Measurements from ENCODE around the gene TXNDC12.

TXNDC12 gene

GRCh38 chr1:51997974-51998382 lies 57.0 kb downstream of the TXNDC12 start:
- no peak for DNase-seq (ENCODE audit: low spot score)

GRCh38 chr1:51990478-51990965 lies 64.5 kb downstream of the TXNDC12 start, which contains the start of gene RAB3B:
RAB3B (minus strand) TSS chr1:51990700; CDS start chr1:51977117, 13,583 bp downstream.
- DNase-seq (ENCODE audit: low spot score): no peak

GRCh38 chr1:51989582-51990477 lies 65.2 kb downstream of the TXNDC12 start:
- no peak for DNase-seq (ENCODE audit: low spot score)

- DNase-seq (ENCODE audit: low spot score): no peak
These were observed 66.7 kb downstream of the TXNDC12 start for GRCh38 chr1:51988254-51988653.

- DNase-seq (ENCODE audit: low spot score): no peak
These were observed 68.3 kb downstream of the TXNDC12 start for GRCh38 chr1:51986718-51987117.

GRCh38 chr1:51982161-51982560 lies 72.8 kb downstream of the TXNDC12 start:
- no peak for DNase-seq (ENCODE audit: low spot score)

- no peak for DNase-seq (ENCODE audit: low spot score)
These were observed 73.4 kb downstream of the TXNDC12 start for GRCh38 chr1:51981555-51981954.

- DNase-seq (ENCODE audit: low spot score): no peak
These were observed 76.9 kb downstream of the TXNDC12 start for GRCh38 chr1:51978099-51978498.

GRCh38 chr1:51976846-51977602 lies 78.0 kb downstream of the TXNDC12 start:
- no peak for DNase-seq (ENCODE audit: low spot score)

- DNase-seq (ENCODE audit: low spot score): no peak
These were observed 81.2 kb downstream of the TXNDC12 start for GRCh38 chr1:51973587-51974474.
